GM13977 (cell line): Measurements from ENCODE around the gene METTL23.

Experiments used
- DNase-seq: peaks from one replicate; pipeline ENCODE4 v3.0.0; 2012; ENCODE audit warnings: low spot score
- CTCF ChIP-seq: IDR thresholded peaks from 2 replicates; pipeline ENCODE4 v1.5.1; 2012; ENCODE audit warnings: mild to moderate bottlenecking, control low read depth; ENCODE audit not compliant: insufficient read depth; ENCODE audit errors: extremely low read depth, missing control alignments
- in situ Hi-C: fragments of 300-500 bp; cut with MboI; formaldehyde crosslinking; loops from one replicate; pipeline ENCODE4 v1.12.0; 2022; ENCODE audit warnings: low sequenced_read_pairs, low pct_unique_long_range_greater_than_20kb, mixed read lengths, inconsistent platforms; ENCODE audit not compliant: unreplicated experiment

Gene METTL23

GRCh38 chr17:76732734-76733617 lies 6.3 kb downstream of the METTL23 start:
- TF ChIP-seq CTCF: no peak
- in situ Hi-C loops: no loop called here
- DNase-seq: no peak

- in situ Hi-C loops: no loop called here
- DNase-seq: no peak
- no peak for TF ChIP-seq CTCF
Measured at GRCh38 chr17:76733618-76733957, 6.9 kb downstream of the METTL23 start.

- no peak for DNase-seq
- TF ChIP-seq CTCF: no peak
- in situ Hi-C loops: no loop called here
Measured at GRCh38 chr17:76734080-76734840, 7.6 kb downstream of the METTL23 start.

- no peak for TF ChIP-seq CTCF
- in situ Hi-C loops: no loop called here
- peak; percentile 51 for DNase-seq
Measured at GRCh38 chr17:76735006-76735405, 8.4 kb downstream of the METTL23 start.

- in situ Hi-C loops: no loop called here
- no peak for TF ChIP-seq CTCF
- no peak for DNase-seq
Measured at GRCh38 chr17:76735586-76736348, 9.1 kb downstream of the METTL23 start.

- in situ Hi-C loops: no loop called here
- DNase-seq: peak; percentile 66
- peak; percentile 17 for TF ChIP-seq CTCF
Measured at GRCh38 chr17:76736349-76737081, 9.9 kb downstream of the METTL23 start.
